SK-MEL-5 (cell line): ENCODE data around the gene SCN3B. TPM values are rescaled to one million over a fixed set of nuclear protein-coding genes. Genes with fewer than 3 reads are reported as not detected.

Experiments used
- DNase-seq: peaks from one replicate; pipeline ENCODE4 v3.0.0-alpha.2; 2016; ENCODE audit warnings: low read depth, low spot score
- in situ Hi-C: cut with HindIII; loops from 2 replicates; pipeline ENCODE4 v1.10.0; 2016; ENCODE audit warnings: low sequenced_read_pairs, high pct_unique_total_duplicates, low pct_unique_long_range_greater_than_20kb
- total RNA-seq: library from RNA; depleted of rRNA; stranded (reverse); fragments of >200 nt; shearing (Covaris generic); gene quantifications from 2 replicates; pipeline ENCODE4 v1.2.3, GENCODE V29; 2014

The SCN3B gene
- total RNA-seq, 1 experiment from 2014 or later: 0.11 TPM

- no peak for DNase-seq
- in situ Hi-C loops: no loop called here
Measured at GRCh38 chr11:123622576-123622975, 31.8 kb downstream of the SCN3B start.

- DNase-seq: no peak
- in situ Hi-C loops: no loop called here
Measured at GRCh38 chr11:123616505-123617198, 37.8 kb downstream of the SCN3B start.

GRCh38 chr11:123611698-123612097 lies 42.7 kb downstream of the SCN3B start:
- in situ Hi-C loops: no loop called here
- no peak for DNase-seq

GRCh38 chr11:123608945-123609344 lies 45.5 kb downstream of the SCN3B start:
- in situ Hi-C loops: no loop called here

GRCh38 chr11:123608371-123608770 lies 46.1 kb downstream of the SCN3B start:
- DNase-seq: no peak
- in situ Hi-C loops: no loop called here

More at GRCh38 chr11:123608945-123609344, 45.5 kb downstream of the SCN3B start:
- no peak for DNase-seq

GRCh38 chr11:123607781-123608180 lies 46.6 kb downstream of the SCN3B start:
- in situ Hi-C loops: no loop called here
- DNase-seq: no peak

- in situ Hi-C loops: no loop called here
Measured at GRCh38 chr11:123603666-123604065, 50.8 kb downstream of the SCN3B start.

GRCh38 chr11:123601743-123602142 lies 52.7 kb downstream of the SCN3B start:
- in situ Hi-C loops: no loop called here
- no peak for DNase-seq

More at GRCh38 chr11:123603666-123604065, 50.8 kb downstream of the SCN3B start:
- DNase-seq: no peak

- no peak for DNase-seq
- in situ Hi-C loops: no loop called here
Measured at GRCh38 chr11:123601136-123601535, 53.3 kb downstream of the SCN3B start.

GRCh38 chr11:123597859-123598258 lies 56.6 kb downstream of the SCN3B start:
- no peak for DNase-seq
- in situ Hi-C loops: no loop called here

- in situ Hi-C loops: no loop called here
- DNase-seq: no peak
Measured at GRCh38 chr11:123594921-123595320, 59.5 kb downstream of the SCN3B start.

GRCh38 chr11:123594188-123594901 lies 60.1 kb downstream of the SCN3B start:
- DNase-seq: no peak
- in situ Hi-C loops: no loop called here

- DNase-seq: no peak
- in situ Hi-C loops: no loop called here
Measured at GRCh38 chr11:123593570-123593969, 60.9 kb downstream of the SCN3B start.

- peak; percentile 52 for DNase-seq
- in situ Hi-C loops: no loop called here
Measured at GRCh38 chr11:123590296-123590912, 64.0 kb downstream of the SCN3B start.

GRCh38 chr11:123588864-123589262 lies 65.6 kb downstream of the SCN3B start:
- no peak for DNase-seq
- in situ Hi-C loops: no loop called here

GRCh38 chr11:123588117-123588863 lies 66.1 kb downstream of the SCN3B start:
- in situ Hi-C loops: no loop called here
- DNase-seq: no peak

- DNase-seq: no peak
- in situ Hi-C loops: no loop called here
Measured at GRCh38 chr11:123587559-123587958, 66.9 kb downstream of the SCN3B start.

GRCh38 chr11:123587044-123587443 lies 67.4 kb downstream of the SCN3B start:
- in situ Hi-C loops: no loop called here
- DNase-seq: no peak
